ENCODE measurements around the gene OSBP2. TPM values are rescaled to one million over a fixed set of nuclear protein-coding genes. Genes with fewer than 3 reads are reported as not detected.

OSBP2 gene
- total RNA-seq, 1 donor from 2014 or later, result 22.2 TPM

GRCh38 chr22:30718491-30718890, 23.8 kb downstream of the OSBP2 start:
- Histone ChIP-seq H3K27me3 (ENCODE audit: low read depth) (no peaks in the 10 kb centered on the region), H3K4me3 (no peak overlapping the region), H3K9me3 (replicated peaks) (no peaks in the 10 kb centered on the region), H3K4me1 (peaks cover 7% of the 10 kb centered on the region), H3K27ac (replicated peaks) (no peak overlapping the region), H3K36me3 (no peaks in the 10 kb centered on the region)
- intact Hi-C loops (cut with micrococcal nuclease), result no loop called here
- no peak for TF ChIP-seq CTCF (IDR thresholded peaks at IDR 0.05; ENCODE audit: borderline replicate concordance)
- DNase-seq, result no peak

- Histone ChIP-seq H3K4me1 (peaks cover 7% of the 10 kb centered on the region), H3K36me3 (no peaks in the 10 kb centered on the region), H3K4me3 (no peak overlapping the region), H3K9me3 (replicated peaks) (no peaks in the 10 kb centered on the region), H3K27ac (replicated peaks) (no peak overlapping the region), H3K27me3 (ENCODE audit: low read depth) (no peaks in the 10 kb centered on the region)
- DNase-seq, result no peak
- no peak for TF ChIP-seq CTCF (IDR thresholded peaks at IDR 0.05; ENCODE audit: borderline replicate concordance)
- intact Hi-C loops (cut with micrococcal nuclease), result no loop called here
Measured at GRCh38 chr22:30718938-30719337, 24.3 kb downstream of the OSBP2 start.

- no peak for TF ChIP-seq CTCF (IDR thresholded peaks at IDR 0.05; ENCODE audit: borderline replicate concordance)
- H3K4me3 ChIP-seq, result no peak overlapping the region
- no peaks in the 10 kb centered on the region for H3K36me3 ChIP-seq
Measured at GRCh38 chr22:30720263-30720837, 25.7 kb downstream of the OSBP2 start.

GRCh38 chr22:30721741-30722140, 27.1 kb downstream of the OSBP2 start:
- Histone ChIP-seq H3K4me3 (no peak overlapping the region), H3K27me3 (ENCODE audit: low read depth) (no peaks in the 10 kb centered on the region), H3K27ac (replicated peaks) (no peak overlapping the region), H3K4me1 (peaks cover 7% of the 10 kb centered on the region), H3K36me3 (no peaks in the 10 kb centered on the region), H3K9me3 (replicated peaks) (no peaks in the 10 kb centered on the region)
- intact Hi-C loops (cut with micrococcal nuclease), result no loop called here
- no peak for DNase-seq
- TF ChIP-seq CTCF (IDR thresholded peaks at IDR 0.05; ENCODE audit: borderline replicate concordance), result no peak

More at GRCh38 chr22:30720263-30720837, 25.7 kb downstream of the OSBP2 start:
- H3K27me3 ChIP-seq (ENCODE audit: low read depth), result no peaks in the 10 kb centered on the region
- H3K9me3 ChIP-seq (replicated peaks), result no peaks in the 10 kb centered on the region
- H3K27ac ChIP-seq (replicated peaks), result no peak overlapping the region
- peaks cover 7% of the 10 kb centered on the region for H3K4me1 ChIP-seq
- no peak for DNase-seq
- intact Hi-C loops (cut with micrococcal nuclease), result no loop called here

GRCh38 chr22:30728826-30729225, 34.2 kb downstream of the OSBP2 start:
- Histone ChIP-seq H3K27ac (replicated peaks) (no peak overlapping the region), H3K36me3 (no peaks in the 10 kb centered on the region), H3K4me1 (no peaks in the 10 kb centered on the region), H3K9me3 (replicated peaks) (no peaks in the 10 kb centered on the region), H3K4me3 (no peak overlapping the region), H3K27me3 (ENCODE audit: low read depth) (no peaks in the 10 kb centered on the region)
- DNase-seq, result no peak
- TF ChIP-seq CTCF (IDR thresholded peaks at IDR 0.05; ENCODE audit: borderline replicate concordance), result no peak
- intact Hi-C loops (cut with micrococcal nuclease), result no loop called here

Measured in left ventricle myocardium inferior (tissue), 1 donor.